Right atrium auricular region (tissue), 2 donors: Measurements from ENCODE around the gene CA5B. TPM values are rescaled to one million over a fixed set of nuclear protein-coding genes. Genes with fewer than 3 reads are reported as not detected.
A peak's percentile ranks its signal among the peaks of the same experiment; 100 is the strongest.

Source experiments
- DNase-seq: peaks from one replicate; pipeline ENCODE4 v3.0.0-alpha.2; 2019; ENCODE audit warnings: low spot score
- H3K27ac ChIP-seq, 2 donors: fragments of 200-600 bp; sonication (generic); 1 replicate in 1 of 2; 2 replicates in 1 of 2; pipeline ENCODE4 v1.5.1; 2016 to 2019
- H3K27me3 ChIP-seq, 2 donors: fragments of 200-600 bp; sonication (generic); one replicate each; pipeline versions ENCODE4 v1.5.1 to v1.6.0; 2017 to 2019
- H3K36me3 ChIP-seq: fragments of 200-600 bp; sonication (generic); one replicate; pipeline ENCODE4 v1.5.1; 2016
- H3K4me1 ChIP-seq, 2 donors: fragments of 200-600 bp; sonication (generic); one replicate each; pipeline versions ENCODE4 v1.5.1 to v1.6.0; 2017 to 2019
- H3K4me3 ChIP-seq, 2 donors: fragments of 200-600 bp; sonication (generic); 1 replicate in 1 of 2; 2 replicates in 1 of 2; pipeline ENCODE4 v1.5.1; 2017 to 2019; ENCODE audit warnings: mild to moderate bottlenecking in 1 of 2, moderate library complexity in 1 of 2
- H3K9me3 ChIP-seq, 2 donors: fragments of 200-600 bp; sonication (generic); one replicate each; pipeline ENCODE4 v1.5.1; 2019
- total RNA-seq, 2 donors: library from RNA; depleted of rRNA; stranded (reverse); fragments of >200 nt; gene quantifications; one replicate each; pipeline ENCODE4 v1.1.0, GENCODE V29; 2016
- TF ChIP-seq, protein P1 (sequence below), 2 donors: fragments of 200-600 bp; sonication (generic); IDR thresholded peaks; one replicate each; pipeline ENCODE4 v1.5.1; 2019; ENCODE audit warnings: antibody characterized with exemption in 2 of 2

Gene CA5B
- total RNA-seq, 2 donors from 2014 or later = 6.4 to 8.6 TPM

DNA sequence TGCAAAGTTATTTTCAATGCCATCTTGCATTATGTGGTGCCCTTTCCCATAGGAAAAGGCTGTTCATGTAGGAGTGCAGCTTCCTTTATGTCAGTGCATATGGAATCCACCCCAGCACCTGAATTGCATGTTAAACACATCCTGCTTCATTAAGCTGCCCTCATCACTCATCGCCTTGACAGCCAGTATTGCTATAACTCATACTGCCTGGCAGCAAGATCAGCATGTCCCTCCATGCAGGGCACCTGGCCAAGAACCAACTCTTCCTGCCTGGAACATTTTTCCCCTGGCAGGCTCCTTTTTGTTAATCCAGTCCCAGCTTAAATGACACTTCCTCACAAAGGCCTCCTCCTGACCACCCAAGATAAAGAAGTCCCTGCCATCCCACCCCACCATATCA lies 23.5 kb upstream of the CA5B start:
- TF ChIP-seq, protein P1, sequence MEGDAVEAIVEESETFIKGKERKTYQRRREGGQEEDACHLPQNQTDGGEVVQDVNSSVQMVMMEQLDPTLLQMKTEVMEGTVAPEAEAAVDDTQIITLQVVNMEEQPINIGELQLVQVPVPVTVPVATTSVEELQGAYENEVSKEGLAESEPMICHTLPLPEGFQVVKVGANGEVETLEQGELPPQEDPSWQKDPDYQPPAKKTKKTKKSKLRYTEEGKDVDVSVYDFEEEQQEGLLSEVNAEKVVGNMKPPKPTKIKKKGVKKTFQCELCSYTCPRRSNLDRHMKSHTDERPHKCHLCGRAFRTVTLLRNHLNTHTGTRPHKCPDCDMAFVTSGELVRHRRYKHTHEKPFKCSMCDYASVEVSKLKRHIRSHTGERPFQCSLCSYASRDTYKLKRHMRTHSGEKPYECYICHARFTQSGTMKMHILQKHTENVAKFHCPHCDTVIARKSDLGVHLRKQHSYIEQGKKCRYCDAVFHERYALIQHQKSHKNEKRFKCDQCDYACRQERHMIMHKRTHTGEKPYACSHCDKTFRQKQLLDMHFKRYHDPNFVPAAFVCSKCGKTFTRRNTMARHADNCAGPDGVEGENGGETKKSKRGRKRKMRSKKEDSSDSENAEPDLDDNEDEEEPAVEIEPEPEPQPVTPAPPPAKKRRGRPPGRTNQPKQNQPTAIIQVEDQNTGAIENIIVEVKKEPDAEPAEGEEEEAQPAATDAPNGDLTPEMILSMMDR (IDR thresholded peaks at IDR 0.05) = no peak
- no peak for DNase-seq
- Histone ChIP-seq H3K36me3 (no peaks in the 10 kb centered on the region), H3K9me3 (no peaks in the 10 kb centered on the region), H3K27ac (peak overlapping the region in 1 of 2 donors; percentile 37), H3K4me1 (no peaks in the 10 kb centered on the region), H3K4me3 (no peak overlapping the region), H3K27me3 (no peaks in the 10 kb centered on the region)

DNA sequence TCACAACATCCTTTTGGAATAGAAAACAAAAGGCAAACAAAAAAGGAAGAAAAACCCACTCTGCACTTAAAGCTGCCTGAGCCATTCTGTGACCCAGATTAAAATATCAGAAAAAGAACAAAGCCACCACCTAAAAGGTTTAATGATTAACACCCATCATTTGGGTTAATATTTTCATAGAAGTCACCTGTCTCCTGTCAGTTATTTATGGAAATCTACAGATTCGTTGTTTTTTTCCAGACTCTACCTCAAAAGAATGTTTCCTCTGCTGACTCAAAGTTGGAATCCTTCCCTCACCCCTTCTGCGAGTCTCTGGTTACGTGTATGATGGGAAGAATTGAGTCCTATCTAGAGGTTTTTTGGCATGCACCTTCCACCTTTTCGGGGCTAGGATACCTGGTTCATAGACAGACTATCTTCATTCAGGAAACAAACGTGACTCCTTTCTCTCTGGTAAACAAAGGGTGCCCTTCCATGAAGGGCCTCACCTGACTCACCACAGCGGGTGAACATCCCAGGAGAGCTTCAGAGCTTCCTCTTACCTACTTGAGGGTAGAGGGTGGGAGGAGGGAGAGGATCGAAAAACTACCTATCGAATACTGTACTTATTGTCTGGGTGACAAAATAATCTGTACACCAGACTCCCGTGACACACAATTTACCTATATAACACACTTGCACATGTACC lies 19.6 kb upstream of the CA5B start:
- Histone ChIP-seq H3K36me3 (no peaks in the 10 kb centered on the region), H3K27me3 (no peaks in the 10 kb centered on the region), H3K4me3 (no peak overlapping the region), H3K4me1 (no peaks in the 10 kb centered on the region), H3K9me3 (no peaks in the 10 kb centered on the region), H3K27ac (no peak overlapping the region)
- TF ChIP-seq, protein P1 (IDR thresholded peaks at IDR 0.05) = no peak
- DNase-seq = no peak

DNA sequence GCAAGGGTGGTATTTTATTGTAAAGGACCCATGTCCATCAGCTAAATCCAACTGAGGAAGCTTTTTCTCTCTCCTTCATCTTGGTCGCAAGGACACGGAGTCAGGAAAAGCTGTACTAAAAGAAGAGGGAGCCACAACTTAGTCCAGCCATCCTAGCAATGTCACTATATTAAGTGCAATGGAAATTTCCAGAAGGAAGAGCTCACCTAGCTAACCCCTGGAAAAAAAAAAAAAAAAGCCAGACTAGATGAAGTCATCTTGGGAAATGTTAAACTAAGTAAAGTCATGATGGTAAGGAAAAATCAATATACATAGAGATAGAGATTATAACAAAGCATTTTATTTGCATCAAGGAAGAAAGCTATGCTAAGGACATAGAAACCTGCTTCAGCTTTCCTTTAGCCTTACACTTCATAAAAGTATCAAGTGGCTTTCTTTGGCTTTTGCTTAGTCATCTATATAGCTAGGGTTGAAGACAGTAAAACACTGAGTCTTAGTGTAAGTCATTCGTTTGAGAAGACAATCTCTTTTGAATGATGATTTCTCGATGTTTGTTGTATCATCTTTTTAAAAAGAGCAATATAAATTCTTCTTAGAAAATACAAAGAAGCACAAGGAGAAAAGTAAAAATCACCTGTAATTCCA lies 18.6 kb upstream of the CA5B start:
- no peak for DNase-seq

DNA sequence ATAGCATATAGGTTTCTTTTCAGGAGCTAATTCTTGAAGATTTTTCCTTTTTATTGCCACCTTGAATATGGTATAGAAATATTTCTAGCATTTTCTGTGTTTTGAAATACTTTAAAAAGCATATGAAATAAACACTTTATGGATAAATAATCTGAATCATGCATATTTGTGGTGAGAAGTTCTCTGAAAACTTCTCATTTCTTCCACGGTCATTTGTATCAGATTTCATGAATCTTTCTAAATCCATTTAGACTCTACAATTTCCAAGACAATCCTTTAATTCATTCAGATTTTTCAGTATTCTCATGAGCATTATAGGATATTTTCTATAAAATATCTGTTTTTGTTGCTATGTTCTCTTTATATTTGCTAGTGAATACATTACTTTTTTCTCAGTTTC lies 16.2 kb upstream of the CA5B start:
- no peaks in the 10 kb centered on the region for H3K4me1 ChIP-seq
- no peak overlapping the region for H3K27ac ChIP-seq
- TF ChIP-seq, protein P1 (IDR thresholded peaks at IDR 0.05) = no peak
- DNase-seq = no peak
- no peak overlapping the region for H3K4me3 ChIP-seq
- no peaks in the 10 kb centered on the region for H3K36me3 ChIP-seq
- no peaks in the 10 kb centered on the region for H3K9me3 ChIP-seq
- H3K27me3 ChIP-seq = no peaks in the 10 kb centered on the region

More for the DNA sequence above, 18.6 kb upstream of the CA5B start:
- no peaks in the 10 kb centered on the region for H3K27me3 ChIP-seq
- no peaks in the 10 kb centered on the region for H3K9me3 ChIP-seq
- no peaks in the 10 kb centered on the region for H3K36me3 ChIP-seq
- no peaks in the 10 kb centered on the region for H3K4me1 ChIP-seq
- TF ChIP-seq, protein P1 (IDR thresholded peaks at IDR 0.05) = no peak
- no peak overlapping the region for H3K4me3 ChIP-seq
- H3K27ac ChIP-seq = no peak overlapping the region

DNA sequence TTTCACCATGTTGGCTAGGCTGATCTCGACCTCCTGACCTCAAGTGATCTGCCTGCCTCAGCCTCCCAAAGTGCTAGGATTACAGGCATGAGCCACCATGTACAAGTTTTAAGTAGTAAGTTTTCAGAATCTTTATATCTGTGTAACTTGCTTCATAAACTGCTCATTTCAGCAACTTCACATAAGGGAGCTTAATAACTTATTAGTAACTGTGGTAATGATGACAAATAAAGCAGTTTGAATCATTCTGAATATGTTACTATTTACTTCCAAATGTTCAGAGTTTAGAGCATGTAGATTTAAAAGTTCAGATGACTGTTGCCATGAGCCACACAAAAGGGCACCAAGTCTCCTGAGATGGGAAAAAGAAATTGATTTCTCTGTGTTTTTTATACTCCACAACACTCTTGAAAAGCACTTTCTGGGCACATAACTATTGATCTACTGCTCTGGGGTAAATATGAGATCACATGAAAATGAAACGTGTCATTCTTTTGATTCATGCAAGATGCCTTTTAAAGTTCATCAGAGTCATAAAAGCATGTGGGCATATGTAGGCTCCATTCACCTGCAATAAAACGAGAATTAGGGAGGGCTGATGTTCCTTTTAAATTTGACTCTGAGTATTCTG lies 14.1 kb upstream of the CA5B start:
- H3K4me1 ChIP-seq = no peaks in the 10 kb centered on the region
- no peak overlapping the region for H3K27ac ChIP-seq
- H3K4me3 ChIP-seq = no peak overlapping the region
- H3K9me3 ChIP-seq = peaks cover 0 to 7% of the 10 kb centered on the region in 2 donors
- H3K36me3 ChIP-seq = no peaks in the 10 kb centered on the region
- DNase-seq = no peak
- TF ChIP-seq, protein P1 (IDR thresholded peaks at IDR 0.05) = no peak
- no peaks in the 10 kb centered on the region for H3K27me3 ChIP-seq
